ENCODE measurements around the gene SLU7. TPM values are rescaled to one million over a fixed set of nuclear protein-coding genes. Genes with fewer than 3 reads are reported as not detected.
A peak's percentile ranks its signal among the peaks of the same experiment; 100 is the strongest.

Gene SLU7
- 36.0 TPM for polyA plus RNA-seq (2013, experiment 1 of 2; ENCODE audit: insufficient read length)
- polyA plus RNA-seq (2013, experiment 2 of 2; ENCODE audit: insufficient read length): 33.4 TPM

DNA sequence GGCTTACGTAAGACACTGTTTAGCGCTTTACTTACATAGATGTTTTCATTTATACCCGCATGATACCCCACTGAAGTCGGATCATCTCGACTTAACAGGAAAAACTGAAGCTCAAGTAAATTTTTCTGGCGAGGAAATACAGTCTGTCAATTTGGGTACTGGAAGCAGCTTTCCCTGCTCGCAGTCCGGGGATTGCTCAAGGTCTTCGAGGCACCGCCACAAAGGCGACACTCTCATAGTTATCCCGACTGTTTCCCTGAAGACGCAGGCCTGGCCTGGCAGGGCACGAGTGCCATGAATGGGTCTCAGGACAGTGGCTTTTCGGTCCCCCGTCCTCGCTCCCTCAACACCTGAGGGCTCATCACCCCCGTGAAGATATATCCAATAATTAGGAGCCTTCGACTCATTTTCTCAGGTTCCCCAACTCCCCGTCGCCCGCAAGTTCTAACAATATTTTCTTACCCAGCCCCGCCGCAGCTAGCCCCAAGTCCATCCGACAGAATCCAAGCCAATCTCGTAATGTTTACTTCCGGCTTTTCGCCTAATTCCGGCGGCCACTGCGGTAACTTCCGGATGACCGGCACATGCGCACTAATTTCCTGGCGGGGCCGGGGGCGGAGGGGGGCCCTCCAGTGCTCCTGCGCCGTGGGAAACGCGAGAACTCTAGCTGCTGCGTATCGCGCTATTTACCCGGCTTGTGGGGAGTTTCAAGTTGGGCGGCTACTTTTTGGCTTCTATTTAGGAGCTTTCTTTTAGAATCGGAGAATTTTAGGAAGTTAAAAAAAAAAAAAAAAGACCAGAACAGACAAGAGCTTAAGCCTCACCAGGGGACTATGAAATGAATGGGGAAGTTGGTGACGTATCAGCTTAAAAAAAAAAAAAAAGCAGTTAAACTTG is at the start of gene SLU7:
Gene SLU7, minus strand, starts transcription at position 521 of the 897 bp plus-strand sequence. CDS start 3,787 bp downstream, outside the sequence.
- peak; percentile 96 for DNase-seq

DNA sequence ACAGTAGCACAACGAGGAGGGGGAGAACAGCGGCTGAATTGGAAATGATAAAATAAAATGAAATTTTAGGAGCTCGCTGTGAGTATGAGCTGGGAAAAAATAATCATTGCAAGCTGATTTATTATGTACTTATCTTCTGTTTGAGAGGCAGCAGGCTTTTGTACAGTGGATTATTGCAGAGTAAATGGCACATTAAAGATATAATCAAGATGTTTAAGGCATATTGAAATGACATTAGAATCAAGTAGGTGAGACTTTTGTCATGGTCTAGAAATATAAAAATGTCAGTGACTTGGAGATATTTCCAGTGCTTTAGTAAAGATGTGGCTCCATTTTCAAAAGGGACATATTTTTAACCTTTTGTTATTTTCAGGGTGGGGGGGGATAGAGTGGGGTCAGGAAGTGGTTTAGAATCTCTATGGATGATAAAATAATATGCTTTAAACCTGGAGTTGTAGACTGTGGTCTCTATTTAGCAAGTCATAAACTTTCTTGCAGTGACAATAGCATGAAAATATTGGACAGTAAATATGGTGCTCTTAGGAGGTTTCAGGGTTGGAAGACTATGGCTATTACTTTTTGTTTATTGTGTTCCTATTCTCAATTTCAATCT is 49.6 kb upstream of the SLU7 start:
- DNase-seq: no peak

DNA sequence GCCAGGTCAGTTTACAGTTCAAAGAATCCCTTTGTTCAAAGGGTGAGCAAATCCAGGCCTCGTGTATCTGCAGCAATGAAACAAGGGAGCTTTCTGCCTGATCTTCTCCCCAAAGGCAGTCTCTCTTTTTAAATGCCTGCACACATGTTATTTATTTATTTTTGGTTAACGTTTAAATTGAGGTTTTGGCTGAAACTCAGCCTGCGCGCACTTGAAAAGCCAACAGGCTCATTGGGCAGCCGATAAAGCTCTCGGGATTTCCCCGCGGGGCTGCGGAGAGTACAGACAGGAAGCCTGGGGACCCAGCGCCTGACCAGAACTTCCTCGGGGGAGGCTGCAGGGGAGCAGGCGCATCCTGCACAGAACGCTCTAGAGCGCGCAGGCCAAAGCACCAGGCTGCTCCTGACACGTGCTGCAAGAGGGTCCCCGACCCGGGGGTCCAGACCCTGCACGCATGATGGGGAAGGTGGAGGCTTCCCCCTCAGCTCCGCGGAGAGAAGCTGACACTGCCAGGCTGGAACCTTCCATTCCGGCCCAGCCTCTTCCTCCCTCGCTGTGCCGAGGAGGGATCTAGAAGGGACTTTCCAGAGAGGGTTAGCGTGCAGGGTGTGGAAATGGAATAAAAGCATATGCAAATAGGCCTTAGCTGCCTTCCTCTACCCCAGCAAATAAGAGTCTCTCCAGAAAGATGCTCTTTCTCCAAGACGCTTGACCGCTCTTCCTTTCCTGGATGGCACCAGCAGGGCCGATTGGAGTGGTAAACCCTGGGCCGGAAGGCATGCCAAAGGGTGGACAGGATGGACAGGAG is 48.9 kb upstream of the SLU7 start:
- DNase-seq: peak; percentile 87

DNA sequence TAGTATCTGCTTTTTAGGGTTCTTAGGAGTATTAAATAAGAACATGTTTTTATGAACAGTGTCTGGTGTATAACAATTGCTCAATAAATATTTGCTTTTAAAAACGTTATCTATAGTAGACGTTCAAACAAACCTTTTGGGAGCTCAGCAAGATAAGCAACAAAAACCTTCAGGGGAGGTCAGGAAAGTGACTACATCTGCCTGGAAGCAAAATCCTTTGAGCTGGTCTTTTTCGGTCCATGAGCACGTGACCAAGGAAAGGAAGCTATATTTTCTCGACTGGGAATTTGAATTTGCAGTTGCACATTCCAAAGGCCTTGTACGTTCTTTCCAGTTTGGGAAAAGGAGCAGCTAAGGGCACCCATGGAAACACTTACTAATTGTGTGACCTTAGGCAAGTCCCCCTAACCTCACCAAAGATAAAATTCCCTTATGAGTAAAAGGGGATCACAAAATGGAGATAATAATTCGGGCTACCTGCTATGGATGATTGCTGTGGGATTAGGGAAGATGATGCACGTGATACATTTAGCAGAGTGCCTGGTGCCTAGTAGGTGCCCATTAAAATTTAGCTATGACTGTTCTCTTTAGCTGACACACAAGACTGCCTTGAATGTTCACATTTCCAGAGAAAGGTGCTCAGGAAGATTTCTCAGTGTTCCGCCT is 48.1 kb upstream of the SLU7 start:
- DNase-seq: peak; percentile 27

DNA sequence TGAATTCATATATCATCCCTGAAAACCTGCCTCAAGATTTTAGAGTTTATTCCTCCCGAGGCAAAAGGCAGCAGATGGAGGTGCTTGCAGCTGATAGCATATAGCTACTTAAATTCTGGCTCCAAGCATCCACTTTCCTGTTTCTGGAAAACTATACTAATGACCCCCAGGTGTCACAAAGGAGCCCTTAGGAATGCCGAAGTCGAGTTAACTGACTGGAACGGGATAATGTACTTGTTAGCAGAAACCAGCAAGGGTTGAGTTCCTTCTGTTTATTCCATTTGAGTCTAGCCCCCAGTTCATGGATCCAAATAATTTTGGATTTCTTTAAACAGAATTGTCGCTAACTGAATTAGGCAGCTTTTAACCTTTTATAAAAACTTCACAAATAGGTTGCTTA is 47.2 kb upstream of the SLU7 start:
- no peak for DNase-seq

DNA sequence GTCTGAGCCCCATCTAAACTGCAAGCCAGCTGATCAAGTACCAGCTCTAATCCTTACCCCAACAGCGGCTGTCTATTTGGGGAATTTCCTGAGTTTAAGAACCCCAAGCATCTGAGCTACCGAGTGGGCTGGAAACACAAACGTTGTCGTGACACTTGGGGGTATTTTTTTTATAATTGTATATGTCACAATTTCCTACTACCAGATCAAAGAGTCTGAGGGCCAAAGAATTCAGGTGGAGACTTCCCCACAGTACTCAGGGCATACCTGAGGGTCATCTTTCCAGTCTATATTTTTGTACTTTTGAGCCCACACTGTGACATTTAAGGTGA is 45.6 kb upstream of the SLU7 start:
- DNase-seq: no peak

DNA sequence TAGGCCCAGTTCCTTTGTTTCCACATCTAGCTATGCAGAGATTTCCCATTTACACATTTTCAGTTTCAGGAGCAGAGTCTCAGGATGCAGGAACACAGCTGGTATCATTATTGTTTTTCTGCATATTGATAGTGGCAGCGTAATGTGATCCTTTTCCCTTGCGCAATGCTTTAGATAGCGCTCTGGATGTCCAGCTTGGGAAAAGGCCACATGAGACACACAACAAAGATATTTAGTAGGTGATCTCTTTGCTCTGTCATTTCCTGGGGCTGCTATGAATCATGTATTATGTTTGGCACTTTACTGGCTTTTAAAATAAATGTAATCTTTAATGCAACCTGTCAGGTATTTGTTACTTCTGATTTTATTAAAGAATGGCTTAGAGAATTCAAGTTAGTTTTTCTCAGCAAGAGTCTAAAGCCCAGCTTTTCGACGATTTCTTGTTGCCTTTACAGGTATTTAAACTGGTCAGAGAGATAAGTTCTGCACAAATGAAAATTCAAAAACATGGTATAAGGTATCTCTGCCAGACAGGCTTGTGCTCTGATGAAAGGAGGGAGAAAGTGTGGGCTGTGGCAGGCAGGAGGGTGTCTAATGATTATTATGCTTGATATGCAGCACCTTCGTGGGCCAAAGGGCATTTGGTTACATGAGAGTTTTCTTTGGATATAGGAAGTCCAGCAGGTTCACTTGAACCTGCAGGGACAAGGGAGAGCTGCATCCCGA is 45.0 kb upstream of the SLU7 start:
- DNase-seq: peak; percentile 76

DNA sequence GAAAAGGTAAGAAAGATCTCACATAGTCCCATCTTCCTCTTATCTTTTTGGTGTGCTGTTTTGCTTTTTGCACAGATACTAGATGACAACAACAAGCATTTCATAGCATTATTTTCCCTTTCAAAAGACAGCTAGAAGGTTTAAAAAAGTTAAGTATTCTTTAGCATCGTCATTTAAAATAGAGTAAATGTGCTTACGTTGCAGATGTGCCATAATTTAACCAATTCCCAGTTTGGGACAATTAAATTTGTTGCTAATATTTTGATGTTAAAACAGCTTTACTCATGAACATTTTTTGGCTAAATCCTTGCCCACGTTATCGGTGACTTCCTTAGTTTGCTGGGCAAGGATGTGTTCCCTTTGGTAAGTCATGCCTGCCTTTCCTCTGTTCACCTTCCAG is 44.3 kb upstream of the SLU7 start:
- DNase-seq: no peak

DNA sequence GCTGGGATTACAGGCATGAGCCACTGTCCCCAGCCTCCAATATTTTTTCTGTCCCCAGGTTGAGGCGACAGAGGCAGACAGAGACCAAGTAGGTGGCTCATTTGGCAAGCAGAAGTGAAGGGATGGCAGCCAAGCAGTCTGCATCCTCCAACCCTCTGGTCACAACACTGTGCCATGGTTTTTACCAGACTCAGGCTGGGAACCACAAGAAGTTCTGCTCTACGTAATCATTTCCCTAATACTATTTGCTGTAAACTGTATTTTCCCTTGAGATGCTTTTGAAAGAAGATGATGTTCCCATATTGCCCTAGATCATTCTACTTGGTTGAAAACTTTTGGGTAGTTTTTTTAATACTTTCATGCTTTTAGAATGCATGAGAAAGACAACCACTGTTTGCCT is 43.3 kb upstream of the SLU7 start:
- no peak for DNase-seq

DNA sequence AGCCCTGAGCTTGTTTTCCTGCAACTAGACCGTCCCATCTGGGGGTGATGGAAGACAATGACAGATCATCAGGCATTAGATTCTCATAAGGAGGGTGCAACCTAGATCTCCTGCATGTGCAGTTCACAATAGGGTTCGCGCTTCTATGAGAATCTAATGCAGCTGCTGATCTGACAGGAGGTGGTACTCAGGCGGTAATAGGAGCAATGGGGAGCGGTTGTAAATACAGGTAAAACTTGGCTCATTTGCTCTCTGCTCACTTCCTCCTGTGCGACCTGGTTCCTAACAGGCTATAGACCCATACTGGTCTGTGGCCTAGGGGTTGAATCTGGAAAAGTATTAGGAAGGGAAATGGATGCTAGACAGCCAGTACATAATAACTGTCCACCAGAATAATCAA is 42.5 kb upstream of the SLU7 start:
- DNase-seq: no peak

DNA sequence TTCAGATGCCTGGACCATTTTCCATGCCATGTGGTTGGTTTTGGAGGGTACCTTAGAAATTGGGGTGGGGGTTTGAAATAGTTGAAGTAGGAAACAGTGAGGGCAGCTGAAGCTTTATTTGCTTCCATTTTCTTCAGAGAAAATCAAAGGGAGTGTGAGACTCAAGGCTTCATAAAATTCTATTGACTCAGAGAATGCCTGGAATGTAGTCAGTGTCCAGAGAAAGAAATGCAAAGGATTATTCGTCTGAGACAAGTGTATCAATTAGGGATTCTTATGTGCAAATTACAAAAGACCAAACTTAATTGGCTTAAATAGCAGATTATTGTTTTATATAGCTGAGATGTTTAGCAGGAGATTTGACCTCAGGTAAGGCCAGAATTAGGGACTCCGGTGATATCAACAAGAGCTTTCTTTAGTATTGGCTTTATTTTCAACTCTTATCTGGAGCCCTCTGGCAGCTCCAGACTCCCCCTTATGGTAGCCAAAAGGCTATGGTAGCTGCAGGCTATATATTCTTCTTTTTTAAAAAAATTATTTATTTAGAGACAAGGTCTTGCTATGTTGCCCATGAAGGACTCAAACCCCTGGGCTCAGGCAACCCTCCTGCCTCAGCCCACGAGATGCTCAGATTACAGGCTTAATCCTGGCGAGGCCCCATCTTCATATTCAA is 41.6 kb upstream of the SLU7 start:
- no peak for DNase-seq

DNA sequence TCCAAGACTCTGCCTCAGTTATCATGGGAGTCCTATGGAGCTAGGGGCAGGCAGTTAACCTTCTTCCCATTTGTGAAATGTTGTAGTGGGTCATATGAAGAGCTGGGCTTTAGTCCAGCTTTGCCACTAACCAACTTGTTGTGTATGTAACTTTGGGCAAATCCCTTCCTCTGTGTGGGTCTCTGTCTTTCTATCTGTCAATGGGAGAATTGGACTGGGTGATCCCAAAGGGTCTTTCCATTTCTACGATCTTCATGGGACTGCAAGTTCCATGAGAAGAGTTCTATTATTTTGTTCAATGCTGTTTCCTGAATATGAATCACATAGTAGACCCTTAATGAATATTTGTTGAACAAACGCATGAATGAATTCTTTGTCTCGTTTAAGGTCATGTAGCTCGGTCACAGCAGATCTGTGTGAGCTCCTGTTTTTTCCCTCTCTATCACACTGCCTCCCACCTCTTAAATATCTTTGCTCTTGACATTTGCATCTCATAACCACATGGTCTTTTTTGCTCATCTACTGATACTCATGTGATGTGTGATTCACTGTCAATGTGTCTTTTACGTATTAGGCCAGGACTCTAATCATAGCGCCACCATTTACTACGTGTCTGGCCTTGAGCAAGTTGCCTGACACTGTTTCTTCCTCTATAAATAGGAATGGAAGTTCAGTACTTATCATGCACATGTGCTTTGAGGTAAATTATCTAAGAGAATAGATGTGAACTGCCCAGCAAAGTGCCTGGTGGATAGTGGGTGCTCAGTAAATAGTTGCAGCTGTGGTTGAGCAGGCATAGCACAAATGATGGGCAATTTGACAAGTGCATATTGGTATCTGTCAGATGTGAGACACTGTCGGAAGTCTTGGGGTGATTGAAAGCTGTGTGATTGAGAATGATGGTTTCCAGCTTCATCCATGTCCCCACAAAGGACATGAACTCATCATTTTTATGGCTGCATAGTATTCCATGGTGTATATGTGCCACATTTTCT is 40.2 kb upstream of the SLU7 start:
- no peak for DNase-seq

DNA sequence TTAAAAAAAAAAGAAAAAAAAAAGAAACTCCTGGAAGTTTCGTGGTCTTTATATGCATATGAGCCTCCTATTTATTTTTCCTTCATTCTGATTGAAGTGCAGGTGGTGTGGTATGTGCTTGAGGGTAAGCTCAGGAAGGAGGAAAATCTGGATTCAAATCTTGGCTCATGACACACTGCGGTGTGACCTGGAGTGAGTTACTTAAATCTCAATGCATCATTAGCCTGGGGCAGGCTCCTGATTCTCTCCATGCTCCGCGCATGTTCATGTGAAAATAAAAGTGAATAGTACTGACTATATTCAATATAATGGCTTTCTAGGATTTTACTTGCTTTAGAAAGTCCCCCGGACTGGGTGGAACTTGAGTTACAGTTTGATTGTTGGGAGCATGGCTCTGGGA is 38.4 kb upstream of the SLU7 start:
- no peak for DNase-seq

DNA sequence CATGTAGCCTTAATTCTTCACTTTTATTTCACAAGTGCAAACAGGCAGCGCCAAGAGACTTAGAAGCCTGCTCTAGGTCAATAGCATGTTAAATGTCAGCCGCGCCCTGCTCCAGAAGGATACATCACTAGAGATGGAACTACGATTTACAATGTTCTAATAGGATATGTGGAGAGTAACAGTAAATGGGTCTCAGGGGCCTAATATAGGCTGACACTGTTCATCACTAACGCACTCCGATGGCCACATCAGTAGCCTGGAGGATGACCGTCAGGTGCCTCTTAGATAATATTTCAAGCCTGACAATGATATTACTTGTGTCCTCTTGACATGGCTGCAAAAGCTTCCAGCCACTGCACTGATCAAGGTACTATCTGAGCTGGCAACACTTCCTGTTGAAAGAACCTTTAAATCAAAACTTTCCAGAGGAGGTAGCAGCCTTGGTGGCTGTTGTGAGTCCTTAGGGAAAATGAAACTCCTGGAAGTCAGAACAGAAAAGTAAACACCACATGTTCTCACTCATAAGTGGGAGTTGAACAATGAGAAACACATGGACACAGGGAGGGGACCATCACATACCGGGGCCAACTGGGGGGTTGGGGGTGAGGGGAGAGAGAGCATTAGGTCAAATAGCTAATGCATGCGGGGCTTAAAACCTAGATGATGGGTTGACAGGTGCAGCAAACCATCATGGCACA is 37.7 kb upstream of the SLU7 start:
- no peak for DNase-seq

DNA sequence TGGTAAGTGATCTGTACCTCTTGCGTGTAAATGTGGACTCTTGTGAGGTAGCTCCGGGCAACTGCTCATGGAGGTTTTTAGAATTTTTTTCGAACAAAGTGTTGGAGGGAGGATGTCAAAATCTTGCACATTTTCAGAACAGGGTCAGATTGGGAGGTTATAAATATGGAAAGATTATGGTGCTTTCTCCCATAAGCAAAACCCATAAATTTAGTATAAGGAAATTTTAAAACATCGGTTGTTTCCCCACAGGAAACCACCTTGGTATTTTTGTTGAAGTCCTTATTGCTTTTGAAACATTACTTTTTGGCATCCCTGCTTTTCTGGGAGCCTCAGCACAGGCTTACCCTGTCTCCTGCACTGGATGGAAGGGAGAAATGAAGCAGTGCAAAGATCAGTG is 36.7 kb upstream of the SLU7 start:
- DNase-seq: no peak

DNA sequence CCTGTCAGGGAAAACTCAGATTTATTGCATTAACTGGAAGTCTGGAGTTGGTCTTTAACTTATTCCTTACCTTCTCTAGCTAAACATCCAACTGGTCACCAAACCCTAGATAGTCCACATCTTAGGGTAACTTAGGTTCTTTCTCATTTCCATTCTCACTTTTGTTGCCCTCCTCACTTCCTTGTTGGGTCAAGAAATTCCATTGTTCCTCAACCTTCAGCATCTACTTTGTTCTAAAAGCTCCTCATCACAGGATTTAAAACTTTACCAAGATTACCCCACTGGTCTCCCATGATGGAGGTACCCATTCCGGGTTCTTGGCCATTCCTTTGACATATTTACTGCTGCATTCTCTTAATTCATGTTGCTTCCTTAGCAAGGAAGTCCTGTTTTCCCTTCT is 34.9 kb upstream of the SLU7 start:
- DNase-seq: no peak

DNA sequence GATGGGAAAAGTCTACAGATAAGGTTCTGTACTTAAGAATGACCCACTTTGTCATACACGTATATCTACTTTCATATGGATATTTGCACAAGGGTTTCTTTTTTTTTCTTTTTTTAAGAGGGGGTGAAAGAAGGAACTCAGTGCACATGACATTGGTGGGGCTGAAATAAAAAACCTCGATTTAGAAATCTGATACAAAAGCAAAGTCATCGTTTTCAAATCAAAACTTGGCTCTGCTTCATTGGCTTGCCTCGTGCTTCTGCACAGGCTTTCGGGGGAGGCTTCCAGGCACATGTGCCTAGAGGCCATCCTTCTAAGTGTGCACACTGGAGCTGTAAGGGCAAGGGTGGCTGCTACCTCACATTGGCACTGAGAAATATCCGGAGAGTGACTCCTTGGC is 33.9 kb upstream of the SLU7 start:
- no peak for DNase-seq

DNA sequence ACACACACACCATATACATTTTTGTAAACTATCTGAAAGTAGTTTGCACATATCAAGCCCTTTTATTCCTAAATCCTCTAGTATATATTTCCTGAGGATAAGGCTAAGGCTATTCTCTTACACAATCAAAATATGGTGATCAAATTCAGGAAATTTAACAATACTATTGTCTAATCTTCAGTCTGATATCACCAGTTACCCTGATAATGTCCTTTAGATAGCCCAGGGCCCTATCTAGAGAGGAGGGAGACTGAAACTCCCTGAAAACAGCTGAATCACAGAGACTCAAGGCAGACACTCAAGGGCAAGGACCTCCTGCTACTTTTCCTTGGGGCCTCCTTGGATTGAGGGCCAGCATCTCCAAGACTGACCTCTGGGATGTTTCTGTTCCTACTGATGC is 33.2 kb upstream of the SLU7 start:
- no peak for DNase-seq

DNA sequence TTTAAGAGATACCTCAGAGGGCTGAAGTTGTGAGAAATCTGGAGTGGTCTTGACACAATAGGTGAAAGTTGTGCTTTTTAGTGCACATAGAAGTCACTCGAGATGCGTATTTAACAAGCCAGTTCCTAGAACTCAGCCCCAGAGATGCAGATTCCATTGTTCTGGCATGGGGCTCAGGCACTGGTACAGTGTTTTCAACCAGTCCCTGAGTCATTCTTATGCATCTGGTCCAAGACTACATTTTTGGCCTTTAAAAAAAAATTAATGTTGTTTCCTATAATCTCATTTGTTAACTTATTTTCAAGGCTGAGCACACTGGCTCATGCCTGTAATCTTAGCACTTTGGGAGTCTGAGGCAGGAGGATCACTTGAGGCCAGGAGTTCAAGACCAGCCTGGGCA is 32.4 kb upstream of the SLU7 start:
- no peak for DNase-seq
